Astrocyte (in vitro differentiated cells and primary cell): ENCODE measurements around the gene MFF. TPM values are rescaled to one million over a fixed set of nuclear protein-coding genes. Genes with fewer than 3 reads are reported as not detected.
A peak's percentile ranks its signal among the peaks of the same experiment; 100 is the strongest.

ENCODE experiments used
- DNase-seq: peaks from one replicate; pipeline ENCODE4 v3.0.0-alpha.2; 2010; ENCODE audit warnings: low read depth
- FAIRE-seq: peaks from 2 replicates; lab custom pipeline; 2011; peaks lifted over from hg19 to GRCh38; lab: Jason Lieb, UNC
- H2AFZ ChIP-seq: 2 replicates; pipeline ENCODE4 v1.6.0; 2012; ENCODE audit warnings: low read depth, low read length, inconsistent platforms
- H3K27ac ChIP-seq: 2 replicates; pipeline ENCODE4 v1.5.1; 2011; ENCODE audit warnings: low read depth, low read length, inconsistent platforms
- H3K27me3 ChIP-seq: 2 replicates; pipeline ENCODE4 v1.6.0; 2011; ENCODE audit warnings: low read length, inconsistent platforms; ENCODE audit not compliant: insufficient read depth
- H3K36me3 ChIP-seq: 2 replicates; pipeline ENCODE4 v1.5.1; 2011; ENCODE audit warnings: low read length, inconsistent platforms; ENCODE audit not compliant: insufficient read depth
- H3K4me1 ChIP-seq: 2 replicates; pipeline ENCODE4 v1.5.1; 2011; ENCODE audit warnings: low read length, inconsistent platforms; ENCODE audit not compliant: insufficient read depth
- H3K4me2 ChIP-seq: 2 replicates; pipeline ENCODE4 v1.6.0; 2012; ENCODE audit warnings: low read length, inconsistent platforms
- H3K4me3 ChIP-seq: 2 replicates; pipeline ENCODE4 v1.5.1; 2011; ENCODE audit warnings: low read depth, mild to moderate bottlenecking, low read length, inconsistent platforms; ENCODE audit not compliant: insufficient read depth
- H3K79me2 ChIP-seq: 2 replicates; pipeline ENCODE4 v1.6.0; 2012; ENCODE audit warnings: mild to moderate bottlenecking, low read length, inconsistent platforms; ENCODE audit not compliant: insufficient read depth
- H3K9ac ChIP-seq: 2 replicates; pipeline ENCODE4 v1.6.0; 2012; ENCODE audit warnings: mild to moderate bottlenecking, low read length, inconsistent platforms
- H3K9me3 ChIP-seq: 2 replicates; pipeline ENCODE4 v1.5.1; 2012; ENCODE audit warnings: low read depth, mild to moderate bottlenecking, low read length, inconsistent platforms; ENCODE audit not compliant: insufficient read depth
- H4K20me1 ChIP-seq: 2 replicates; pipeline ENCODE4 v1.6.0; 2012; ENCODE audit warnings: low read length, inconsistent platforms; ENCODE audit not compliant: insufficient read depth
- H3K27ac Mint-ChIP-seq: one replicate; pipeline ENCODE4 v1.8.0; 2021; ENCODE audit warnings: mild to moderate bottlenecking, mixed read lengths; ENCODE audit not compliant: unreplicated experiment
- H3K27me3 Mint-ChIP-seq: one replicate; pipeline ENCODE4 v1.8.0; 2021; ENCODE audit warnings: low read depth, mixed read lengths; ENCODE audit not compliant: unreplicated experiment
- H3K36me3 Mint-ChIP-seq: one replicate; pipeline ENCODE4 v1.8.0; 2021; ENCODE audit warnings: low read depth, mixed read lengths; ENCODE audit not compliant: unreplicated experiment
- H3K4me1 Mint-ChIP-seq: one replicate; pipeline ENCODE4 v1.8.0; 2021; ENCODE audit warnings: low read depth, mixed read lengths; ENCODE audit not compliant: unreplicated experiment
- H3K4me3 Mint-ChIP-seq: one replicate; pipeline ENCODE4 v1.8.0; 2021; ENCODE audit warnings: mild to moderate bottlenecking, moderate library complexity, mixed read lengths; ENCODE audit not compliant: unreplicated experiment
- H3K9me3 Mint-ChIP-seq: one replicate; pipeline ENCODE4 v1.8.0; 2021; ENCODE audit warnings: mild to moderate bottlenecking, mixed read lengths; ENCODE audit not compliant: unreplicated experiment
- EZH2 ChIP-seq: IDR thresholded peaks from 2 replicates; pipeline ENCODE4 v1.6.1; 2012; ENCODE audit warnings: mild to moderate bottlenecking, low read length, inconsistent platforms; ENCODE audit not compliant: insufficient read depth
- total RNA-seq: library from RNA; stranded (reverse); gene quantifications from 2 replicates; pipeline ENCODE4 v1.2.1, GENCODE V29; 2021
- TF ChIP-seq, protein P1 (sequence below): IDR thresholded peaks from 2 replicates; pipeline ENCODE4 v1.5.1; 2011; ENCODE audit warnings: low read depth, mild to moderate bottlenecking, inconsistent platforms, low read length, moderate library complexity; ENCODE audit not compliant: insufficient read depth

Gene MFF
- total RNA-seq, 1 donor from 2014 or later: 51.6 TPM

DNA sequence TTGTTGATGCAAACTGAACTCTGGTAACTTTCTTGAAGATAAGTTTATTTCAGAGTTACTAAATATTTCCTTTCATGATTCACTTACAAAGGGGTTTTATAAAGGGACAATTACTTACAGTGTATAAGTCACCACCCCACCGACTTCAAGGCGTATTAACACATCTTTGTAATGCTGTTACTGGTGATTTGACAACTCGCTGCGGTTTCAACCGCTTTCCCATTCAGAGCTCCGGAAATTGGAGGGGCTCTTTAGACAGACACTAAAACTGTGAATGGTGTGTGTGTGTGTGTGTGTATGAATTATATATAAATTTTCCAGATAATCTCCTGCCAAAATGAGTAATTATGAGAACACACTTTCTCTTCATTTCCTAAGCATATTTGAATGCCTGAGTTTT lies 49.1 kb downstream of the MFF start:
- Histone ChIP-seq H3K27me3 (no peaks in the 10 kb centered on the region), H3K4me2 (peak overlapping the region; percentile 5), H3K4me1 (peaks cover 13% of the 10 kb centered on the region), H2AFZ (no peak overlapping the region), H3K27ac (no peak overlapping the region), H4K20me1 (no peaks in the 10 kb centered on the region), H3K4me3 (no peak overlapping the region), H3K9me3 (no peaks in the 10 kb centered on the region), H3K9ac (no peak overlapping the region), H3K36me3 (no peaks in the 10 kb centered on the region), H3K79me2 (no peaks in the 10 kb centered on the region)
- H3K4me1 Mint-ChIP-seq: peaks cover 8% of the 10 kb centered on the region
- H3K27ac Mint-ChIP-seq: no peak overlapping the region
- H3K9me3 Mint-ChIP-seq: no peaks in the 10 kb centered on the region
- DNase-seq: peak; percentile 95
- no peaks in the 10 kb centered on the region for H3K36me3 Mint-ChIP-seq
- FAIRE-seq: no peak
- TF ChIP-seq, protein P1, sequence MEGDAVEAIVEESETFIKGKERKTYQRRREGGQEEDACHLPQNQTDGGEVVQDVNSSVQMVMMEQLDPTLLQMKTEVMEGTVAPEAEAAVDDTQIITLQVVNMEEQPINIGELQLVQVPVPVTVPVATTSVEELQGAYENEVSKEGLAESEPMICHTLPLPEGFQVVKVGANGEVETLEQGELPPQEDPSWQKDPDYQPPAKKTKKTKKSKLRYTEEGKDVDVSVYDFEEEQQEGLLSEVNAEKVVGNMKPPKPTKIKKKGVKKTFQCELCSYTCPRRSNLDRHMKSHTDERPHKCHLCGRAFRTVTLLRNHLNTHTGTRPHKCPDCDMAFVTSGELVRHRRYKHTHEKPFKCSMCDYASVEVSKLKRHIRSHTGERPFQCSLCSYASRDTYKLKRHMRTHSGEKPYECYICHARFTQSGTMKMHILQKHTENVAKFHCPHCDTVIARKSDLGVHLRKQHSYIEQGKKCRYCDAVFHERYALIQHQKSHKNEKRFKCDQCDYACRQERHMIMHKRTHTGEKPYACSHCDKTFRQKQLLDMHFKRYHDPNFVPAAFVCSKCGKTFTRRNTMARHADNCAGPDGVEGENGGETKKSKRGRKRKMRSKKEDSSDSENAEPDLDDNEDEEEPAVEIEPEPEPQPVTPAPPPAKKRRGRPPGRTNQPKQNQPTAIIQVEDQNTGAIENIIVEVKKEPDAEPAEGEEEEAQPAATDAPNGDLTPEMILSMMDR: no peak
- no peak for TF ChIP-seq EZH2
- no peaks in the 10 kb centered on the region for H3K27me3 Mint-ChIP-seq
- no peak overlapping the region for H3K4me3 Mint-ChIP-seq

DNA sequence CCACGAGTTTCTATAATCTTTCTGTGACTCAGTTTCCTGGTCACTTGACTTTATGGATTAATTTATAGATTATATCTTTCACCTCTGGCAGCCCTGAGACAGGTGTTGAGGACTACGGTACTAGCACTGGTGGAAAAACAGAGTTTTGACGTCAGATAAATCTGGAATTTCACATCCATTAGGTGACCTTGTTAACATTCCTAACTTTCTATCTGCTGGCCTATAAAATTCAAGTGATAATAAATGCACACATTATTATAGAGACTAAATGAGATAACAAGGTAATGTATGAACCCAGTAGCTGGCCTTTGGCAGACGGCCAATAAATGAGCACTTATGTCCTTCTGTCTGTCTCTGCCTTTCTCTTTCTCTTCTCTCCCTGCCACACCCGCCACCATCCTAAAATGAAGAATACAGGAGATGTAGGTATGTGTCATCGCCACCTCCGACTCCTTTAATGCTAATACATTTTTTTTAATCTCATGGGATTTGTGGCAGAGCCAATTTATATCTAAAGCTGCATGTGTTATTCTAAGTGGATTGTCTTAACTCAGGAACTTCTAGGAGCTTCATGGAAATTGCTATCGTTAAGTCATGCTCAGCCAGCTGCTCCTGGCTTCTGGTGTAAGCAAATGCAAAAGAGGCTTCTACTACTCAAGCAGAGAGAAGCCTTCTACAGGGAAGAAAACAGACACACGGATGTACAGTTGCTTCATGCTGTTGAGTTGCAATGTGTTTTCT lies 51.8 kb downstream of the MFF start:
- DNase-seq: no peak
- H3K9me3 Mint-ChIP-seq: no peaks in the 10 kb centered on the region
- TF ChIP-seq, protein P1: no peak
- no peak for TF ChIP-seq EZH2
- no peaks in the 10 kb centered on the region for H3K27me3 Mint-ChIP-seq
- H3K4me1 Mint-ChIP-seq: peaks cover 4% of the 10 kb centered on the region
- H3K27ac Mint-ChIP-seq: no peak overlapping the region
- no peak overlapping the region for H3K9ac ChIP-seq
- H3K27me3 ChIP-seq: no peaks in the 10 kb centered on the region
- H3K4me3 Mint-ChIP-seq: no peak overlapping the region
- no peak for FAIRE-seq
- H3K27ac ChIP-seq: no peak overlapping the region
- H3K36me3 Mint-ChIP-seq: no peaks in the 10 kb centered on the region
- H3K4me2 ChIP-seq: no peak overlapping the region
- no peaks in the 10 kb centered on the region for H3K79me2 ChIP-seq
- H3K9me3 ChIP-seq: no peaks in the 10 kb centered on the region
- no peak overlapping the region for H2AFZ ChIP-seq
- H3K4me1 ChIP-seq: no peaks in the 10 kb centered on the region
- no peak overlapping the region for H3K4me3 ChIP-seq
- no peaks in the 10 kb centered on the region for H4K20me1 ChIP-seq
- H3K36me3 ChIP-seq: no peaks in the 10 kb centered on the region
